NCI-H2081 treated with DMSO at 0.1 percent for 48 hours (cell line): ENCODE data around the gene LSAMP.
A peak's percentile ranks its signal among the peaks of the same experiment; 100 is the strongest.
"Not testable (repeated sequence)": the region's sequence is repeated elsewhere in the genome, so short reads cannot be mapped to it uniquely, and the experiment has no call there.

ENCODE experiments used
- DNase-seq: peaks from one replicate; lab custom pipeline; 2025; lab: John Stamatoyannopoulos, UW

The LSAMP gene

GRCh38 chr3:115792206-115792955 lies 652.9 kb downstream of the LSAMP start:
- no peak for DNase-seq

- not testable (repeated sequence) for DNase-seq
These were observed 653.8 kb downstream of the LSAMP start for GRCh38 chr3:115791271-115792153.

GRCh38 chr3:115790759-115791158 lies 654.5 kb downstream of the LSAMP start:
- DNase-seq: no peak

- no peak for DNase-seq
These were observed 655.8 kb downstream of the LSAMP start for GRCh38 chr3:115789481-115789880.

- no peak for DNase-seq
These were observed 656.3 kb downstream of the LSAMP start for GRCh38 chr3:115788921-115789470.

- no peak for DNase-seq
These were observed 657.5 kb downstream of the LSAMP start for GRCh38 chr3:115787818-115788217.

GRCh38 chr3:115785782-115786181 lies 659.5 kb downstream of the LSAMP start:
- DNase-seq: no peak

- DNase-seq: no peak
These were observed 660.3 kb downstream of the LSAMP start for GRCh38 chr3:115784739-115785536.

- peak; percentile 59 for DNase-seq
These were observed 661.1 kb downstream of the LSAMP start for GRCh38 chr3:115783938-115784738.

- DNase-seq: not testable (repeated sequence)
These were observed 661.9 kb downstream of the LSAMP start for GRCh38 chr3:115783426-115783825.

- no peak for DNase-seq
These were observed 666.3 kb downstream of the LSAMP start for GRCh38 chr3:115779011-115779410.

- no peak for DNase-seq
These were observed 672.3 kb downstream of the LSAMP start for GRCh38 chr3:115772951-115773350.

GRCh38 chr3:115768661-115769060 lies 676.6 kb downstream of the LSAMP start:
- DNase-seq: no peak

- DNase-seq: no peak
These were observed 678.5 kb downstream of the LSAMP start for GRCh38 chr3:115766587-115767482.

- DNase-seq: no peak
These were observed 683.4 kb downstream of the LSAMP start for GRCh38 chr3:115761927-115762305.

- no peak for DNase-seq
These were observed 684.6 kb downstream of the LSAMP start for GRCh38 chr3:115760716-115761115.

- peak; percentile 76 for DNase-seq
These were observed 687.1 kb downstream of the LSAMP start for GRCh38 chr3:115758076-115758763.

- DNase-seq: not testable (repeated sequence)
These were observed 692.3 kb downstream of the LSAMP start for GRCh38 chr3:115752978-115753377.
